ENCODE results near the gene PIF1. TPM values are rescaled to one million over a fixed set of nuclear protein-coding genes. Genes with fewer than 3 reads are reported as not detected.

PIF1 gene
- total RNA-seq, 1 donor, result 6.2 TPM

GRCh38 chr15:64841344-64842095, 16.1 kb upstream of the PIF1 start, which contains the start of gene PLEKHO2:
Gene PLEKHO2 (plus strand): TSS chr15:64841915. CDS start chr15:64842017, 102 bp downstream.
- Histone ChIP-seq H3K4me2 (ENCODE audit: insufficient read depth, low read length) (peak within 1 kb of the TSS; percentile 98), H3K27ac (ENCODE audit: low read depth, low read length) (peak within 1 kb of the TSS; percentile 78), H4K20me1 (ENCODE audit: insufficient read depth, low read length) (peaks cover 27% of the 10 kb centered on the region), H3K79me2 (ENCODE audit: insufficient read depth, low read length) (peaks cover 48% of the 10 kb centered on the region), H3K4me3 (ENCODE audit: insufficient read depth, low read length) (peak within 1 kb of the TSS; percentile 97), H3K36me3 (ENCODE audit: insufficient read depth, low read length) (no peaks in the 10 kb centered on the region), H2AFZ (ENCODE audit: low read length) (peak within 1 kb of the TSS; percentile 81), H3K4me1 (ENCODE audit: insufficient read depth, low read length) (peaks cover 39% of the 10 kb centered on the region), H3K27me3 (ENCODE audit: insufficient read depth, low read length) (no peaks in the 10 kb centered on the region), H3K9me3 (ENCODE audit: low read depth, low read length) (no peaks in the 10 kb centered on the region)
- DNase-seq (ENCODE audit: insufficient read length, low spot score, missing footprints), result peak; percentile 99
- TF ChIP-seq, protein P1, sequence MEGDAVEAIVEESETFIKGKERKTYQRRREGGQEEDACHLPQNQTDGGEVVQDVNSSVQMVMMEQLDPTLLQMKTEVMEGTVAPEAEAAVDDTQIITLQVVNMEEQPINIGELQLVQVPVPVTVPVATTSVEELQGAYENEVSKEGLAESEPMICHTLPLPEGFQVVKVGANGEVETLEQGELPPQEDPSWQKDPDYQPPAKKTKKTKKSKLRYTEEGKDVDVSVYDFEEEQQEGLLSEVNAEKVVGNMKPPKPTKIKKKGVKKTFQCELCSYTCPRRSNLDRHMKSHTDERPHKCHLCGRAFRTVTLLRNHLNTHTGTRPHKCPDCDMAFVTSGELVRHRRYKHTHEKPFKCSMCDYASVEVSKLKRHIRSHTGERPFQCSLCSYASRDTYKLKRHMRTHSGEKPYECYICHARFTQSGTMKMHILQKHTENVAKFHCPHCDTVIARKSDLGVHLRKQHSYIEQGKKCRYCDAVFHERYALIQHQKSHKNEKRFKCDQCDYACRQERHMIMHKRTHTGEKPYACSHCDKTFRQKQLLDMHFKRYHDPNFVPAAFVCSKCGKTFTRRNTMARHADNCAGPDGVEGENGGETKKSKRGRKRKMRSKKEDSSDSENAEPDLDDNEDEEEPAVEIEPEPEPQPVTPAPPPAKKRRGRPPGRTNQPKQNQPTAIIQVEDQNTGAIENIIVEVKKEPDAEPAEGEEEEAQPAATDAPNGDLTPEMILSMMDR (IDR thresholded peaks at IDR 0.05; ENCODE audit: extremely low read depth, low read depth, low read length), result no peak

GRCh38 chr15:64841060-64841343, 15.6 kb upstream of the PIF1 start:
- TF ChIP-seq, protein P1 (IDR thresholded peaks at IDR 0.05; ENCODE audit: extremely low read depth, low read depth, low read length), result no peak

GRCh38 chr15:64837502-64837901, 12.1 kb upstream of the PIF1 start:
- H3K4me2 ChIP-seq (ENCODE audit: insufficient read depth, low read length), result no peak overlapping the region
- H3K79me2 ChIP-seq (ENCODE audit: insufficient read depth, low read length), result peaks cover 8% of the 10 kb centered on the region
- H2AFZ ChIP-seq (ENCODE audit: low read length), result no peak overlapping the region
- no peaks in the 10 kb centered on the region for H3K36me3 ChIP-seq (ENCODE audit: insufficient read depth, low read length)
- H3K27ac ChIP-seq (ENCODE audit: low read depth, low read length), result no peak overlapping the region
- H3K9me3 ChIP-seq (ENCODE audit: low read depth, low read length), result no peaks in the 10 kb centered on the region
- no peak for DNase-seq (ENCODE audit: insufficient read length, low spot score, missing footprints)
- no peaks in the 10 kb centered on the region for H3K27me3 ChIP-seq (ENCODE audit: insufficient read depth, low read length)
- H3K4me1 ChIP-seq (ENCODE audit: insufficient read depth, low read length), result peaks cover 8% of the 10 kb centered on the region
- no peak overlapping the region for H3K4me3 ChIP-seq (ENCODE audit: insufficient read depth, low read length)
- H4K20me1 ChIP-seq (ENCODE audit: insufficient read depth, low read length), result peaks cover 2% of the 10 kb centered on the region
- TF ChIP-seq, protein P1 (IDR thresholded peaks at IDR 0.05; ENCODE audit: extremely low read depth, low read depth, low read length), result no peak

More at GRCh38 chr15:64841060-64841343, 15.6 kb upstream of the PIF1 start:
- no peaks in the 10 kb centered on the region for H3K27me3 ChIP-seq (ENCODE audit: insufficient read depth, low read length)
- peaks cover 43% of the 10 kb centered on the region for H3K79me2 ChIP-seq (ENCODE audit: insufficient read depth, low read length)
- peak overlapping the region; percentile 94 for H3K4me2 ChIP-seq (ENCODE audit: insufficient read depth, low read length)
- H2AFZ ChIP-seq (ENCODE audit: low read length), result peak overlapping the region; percentile 81
- peaks cover 26% of the 10 kb centered on the region for H4K20me1 ChIP-seq (ENCODE audit: insufficient read depth, low read length)
- H3K4me3 ChIP-seq (ENCODE audit: insufficient read depth, low read length), result peak overlapping the region; percentile 71
- H3K27ac ChIP-seq (ENCODE audit: low read depth, low read length), result peak overlapping the region; percentile 51
- no peaks in the 10 kb centered on the region for H3K36me3 ChIP-seq (ENCODE audit: insufficient read depth, low read length)
- H3K9me3 ChIP-seq (ENCODE audit: low read depth, low read length), result no peaks in the 10 kb centered on the region
- H3K4me1 ChIP-seq (ENCODE audit: insufficient read depth, low read length), result peaks cover 39% of the 10 kb centered on the region
- peak; percentile 37 for DNase-seq (ENCODE audit: insufficient read length, low spot score, missing footprints)

DNA sequence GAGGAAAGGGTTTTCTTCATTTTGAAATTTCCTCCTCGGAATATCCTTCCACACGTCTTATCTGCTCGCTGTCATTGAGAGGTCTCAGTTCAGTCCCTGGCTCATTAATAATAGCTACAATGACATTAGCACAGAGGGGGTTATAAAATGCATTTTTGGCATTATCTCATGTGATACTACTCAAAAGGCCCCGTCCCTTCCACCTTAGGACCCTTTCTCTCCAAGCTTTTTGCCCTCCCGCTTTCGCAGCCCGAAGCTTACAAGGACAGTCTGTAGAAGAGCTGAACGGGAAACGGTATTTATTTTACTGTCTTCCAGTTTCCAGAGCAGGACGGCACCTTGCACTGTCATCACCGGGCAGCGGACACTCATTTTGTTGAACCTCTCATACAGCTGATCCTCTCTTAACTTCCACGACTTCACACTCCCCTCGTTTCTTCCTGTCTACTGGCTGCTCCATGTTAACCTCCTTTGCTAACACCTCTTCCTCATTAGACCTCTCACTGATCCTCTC, 10.6 kb upstream of the PIF1 start:
- no peaks in the 10 kb centered on the region for H4K20me1 ChIP-seq (ENCODE audit: insufficient read depth, low read length)
- no peaks in the 10 kb centered on the region for H3K79me2 ChIP-seq (ENCODE audit: insufficient read depth, low read length)
- no peak overlapping the region for H3K27ac ChIP-seq (ENCODE audit: low read depth, low read length)
- no peaks in the 10 kb centered on the region for H3K9me3 ChIP-seq (ENCODE audit: low read depth, low read length)
- peaks cover 6% of the 10 kb centered on the region for H3K4me1 ChIP-seq (ENCODE audit: insufficient read depth, low read length)
- no peaks in the 10 kb centered on the region for H3K36me3 ChIP-seq (ENCODE audit: insufficient read depth, low read length)
- TF ChIP-seq, protein P1 (IDR thresholded peaks at IDR 0.05; ENCODE audit: extremely low read depth, low read depth, low read length), result no peak
- peak overlapping the region; percentile 89 for H2AFZ ChIP-seq (ENCODE audit: low read length)
- peak overlapping the region; percentile 75 for H3K4me2 ChIP-seq (ENCODE audit: insufficient read depth, low read length)
- no peak for DNase-seq (ENCODE audit: insufficient read length, low spot score, missing footprints)
- H3K27me3 ChIP-seq (ENCODE audit: insufficient read depth, low read length), result no peaks in the 10 kb centered on the region
- H3K4me3 ChIP-seq (ENCODE audit: insufficient read depth, low read length), result peak overlapping the region; percentile 59

Data from osteoblast (primary cell).